AG09309 (cell line): Measurements from ENCODE around the gene LRRC49.
"Not testable (repeated sequence)": the region's sequence is repeated elsewhere in the genome, so short reads cannot be mapped to it uniquely, and the experiment has no call there.

Experiments used
- DNase-seq: peaks from one replicate; pipeline ENCODE4 v3.0.0-alpha.2; 2010; ENCODE audit warnings: low read depth
- H3K4me3 ChIP-seq: 2 replicates; pipeline ENCODE4 v1.5.1; 2011; ENCODE audit warnings: mild to moderate bottlenecking, low read depth, low read length, moderate library complexity; ENCODE audit not compliant: control insufficient read depth
- TF ChIP-seq, protein P1 (sequence below): IDR thresholded peaks from 2 replicates; pipeline ENCODE4 v1.5.1; 2011; ENCODE audit warnings: mild to moderate bottlenecking, low read depth, low read length, inconsistent platforms; ENCODE audit not compliant: insufficient read depth, control insufficient read depth; ENCODE audit errors: missing control alignments

The LRRC49 gene

DNA sequence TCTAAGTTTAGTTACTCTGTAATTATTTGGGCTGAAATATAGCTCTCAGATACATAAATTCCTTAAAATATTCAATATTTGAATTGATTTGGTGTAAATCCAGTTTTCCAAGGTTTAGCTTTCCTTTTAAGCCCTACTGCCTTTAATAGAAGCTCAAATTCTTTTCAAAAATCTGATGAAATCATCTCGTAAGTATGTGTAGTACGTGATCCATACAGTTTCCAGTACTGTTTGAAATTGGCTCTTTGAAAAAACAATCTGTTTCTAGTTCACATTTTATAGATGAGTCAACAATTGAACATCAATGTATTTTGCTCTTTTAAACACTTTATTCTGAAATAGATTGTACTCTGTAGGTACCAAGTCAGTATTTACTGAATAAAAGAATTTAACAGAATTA lies 84.2 kb downstream of the LRRC49 start:
- peak; percentile 32 for DNase-seq
- H3K4me3 ChIP-seq, result no peak overlapping the region
- TF ChIP-seq, protein P1, sequence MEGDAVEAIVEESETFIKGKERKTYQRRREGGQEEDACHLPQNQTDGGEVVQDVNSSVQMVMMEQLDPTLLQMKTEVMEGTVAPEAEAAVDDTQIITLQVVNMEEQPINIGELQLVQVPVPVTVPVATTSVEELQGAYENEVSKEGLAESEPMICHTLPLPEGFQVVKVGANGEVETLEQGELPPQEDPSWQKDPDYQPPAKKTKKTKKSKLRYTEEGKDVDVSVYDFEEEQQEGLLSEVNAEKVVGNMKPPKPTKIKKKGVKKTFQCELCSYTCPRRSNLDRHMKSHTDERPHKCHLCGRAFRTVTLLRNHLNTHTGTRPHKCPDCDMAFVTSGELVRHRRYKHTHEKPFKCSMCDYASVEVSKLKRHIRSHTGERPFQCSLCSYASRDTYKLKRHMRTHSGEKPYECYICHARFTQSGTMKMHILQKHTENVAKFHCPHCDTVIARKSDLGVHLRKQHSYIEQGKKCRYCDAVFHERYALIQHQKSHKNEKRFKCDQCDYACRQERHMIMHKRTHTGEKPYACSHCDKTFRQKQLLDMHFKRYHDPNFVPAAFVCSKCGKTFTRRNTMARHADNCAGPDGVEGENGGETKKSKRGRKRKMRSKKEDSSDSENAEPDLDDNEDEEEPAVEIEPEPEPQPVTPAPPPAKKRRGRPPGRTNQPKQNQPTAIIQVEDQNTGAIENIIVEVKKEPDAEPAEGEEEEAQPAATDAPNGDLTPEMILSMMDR, result no peak

DNA sequence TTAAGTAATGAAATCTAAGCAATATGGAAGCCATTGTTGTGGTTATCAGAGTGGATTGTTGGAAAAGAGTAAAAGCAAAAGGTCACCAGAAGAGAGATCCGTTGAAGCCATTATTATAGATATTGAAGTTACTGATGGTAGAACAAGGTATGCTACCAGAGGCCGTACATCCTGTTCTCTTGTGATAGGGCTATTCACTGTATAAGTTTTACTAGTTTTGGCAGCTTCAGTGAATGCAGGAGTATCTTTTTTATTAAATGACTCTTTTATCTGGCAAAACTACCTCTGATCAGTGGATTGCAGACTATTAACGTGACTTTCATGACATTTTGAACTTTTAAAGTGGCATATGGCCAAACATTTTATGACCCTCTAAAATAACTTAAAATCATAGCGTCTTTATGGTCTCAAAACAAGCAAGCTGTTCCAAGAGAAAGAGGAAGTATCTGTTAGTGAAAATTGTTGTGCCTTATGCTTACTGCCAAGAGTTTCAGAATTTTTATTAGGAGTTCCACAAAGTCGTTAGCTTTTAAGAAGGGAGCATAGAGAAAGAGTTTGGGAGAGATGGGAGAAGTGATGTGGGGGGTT lies 102.9 kb downstream of the LRRC49 start:
- no peak overlapping the region for H3K4me3 ChIP-seq
- TF ChIP-seq, protein P1, result no peak
- no peak for DNase-seq

DNA sequence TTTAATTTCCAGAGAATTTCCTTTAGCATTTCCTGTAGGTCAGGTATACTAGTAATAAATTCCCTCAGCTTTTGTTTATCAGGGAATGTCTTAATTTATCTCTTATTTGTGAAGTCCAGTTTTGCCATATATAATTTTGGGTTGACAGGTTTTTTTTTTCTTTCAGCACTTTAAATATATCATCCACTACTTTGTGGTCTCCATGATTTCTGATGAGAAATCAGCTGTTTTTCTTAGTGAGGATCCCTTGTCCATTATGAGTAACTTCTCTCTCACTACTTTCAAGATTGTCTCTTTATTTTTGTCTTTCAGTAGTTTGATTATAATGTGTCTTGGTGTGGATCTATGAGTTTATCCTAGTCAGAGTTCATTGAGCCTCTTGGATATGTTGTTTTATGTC lies 105.7 kb downstream of the LRRC49 start:
- no peak for DNase-seq
- H3K4me3 ChIP-seq, result no peak overlapping the region
- TF ChIP-seq, protein P1, result no peak

DNA sequence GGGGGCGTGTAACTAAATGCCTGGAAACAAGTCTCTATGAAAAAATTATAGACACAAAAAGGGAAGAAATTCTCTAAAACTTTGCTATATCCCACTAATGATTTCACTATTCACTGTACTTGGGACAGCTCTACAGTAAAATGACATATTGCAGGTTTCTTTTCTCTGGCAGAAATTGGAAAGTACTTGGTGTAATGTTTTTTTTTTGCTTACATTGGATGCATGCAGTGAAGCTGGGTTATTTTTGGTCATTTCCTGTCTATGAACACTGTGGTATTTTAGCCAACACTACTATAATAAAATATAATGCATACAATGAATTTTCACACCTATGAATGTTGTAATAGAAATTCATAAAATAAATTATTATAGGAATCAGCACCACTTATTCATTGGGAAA lies 109.7 kb downstream of the LRRC49 start:
- no peak for DNase-seq
- H3K4me3 ChIP-seq, result no peak overlapping the region
- TF ChIP-seq, protein P1, result no peak

DNA sequence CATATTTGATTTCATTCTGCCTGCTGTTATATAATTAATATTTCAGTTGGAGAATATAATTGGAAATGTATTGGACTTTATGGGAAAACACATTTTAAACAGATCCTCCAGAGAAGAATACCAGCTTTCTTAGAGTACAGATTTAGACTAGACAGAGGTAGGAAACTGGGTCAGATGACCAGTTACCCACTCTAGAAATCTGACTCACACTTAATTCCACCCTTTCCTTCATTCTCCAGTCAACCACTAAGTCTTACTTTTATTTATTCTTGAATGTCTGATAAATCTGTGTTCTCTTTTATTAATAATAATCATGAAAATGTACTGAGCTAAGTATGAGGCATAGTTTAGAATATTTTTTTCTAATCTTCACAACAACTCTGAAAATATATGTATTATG lies 110.7 kb downstream of the LRRC49 start:
- DNase-seq, result no peak
- no peak overlapping the region for H3K4me3 ChIP-seq
- TF ChIP-seq, protein P1, result no peak

DNA sequence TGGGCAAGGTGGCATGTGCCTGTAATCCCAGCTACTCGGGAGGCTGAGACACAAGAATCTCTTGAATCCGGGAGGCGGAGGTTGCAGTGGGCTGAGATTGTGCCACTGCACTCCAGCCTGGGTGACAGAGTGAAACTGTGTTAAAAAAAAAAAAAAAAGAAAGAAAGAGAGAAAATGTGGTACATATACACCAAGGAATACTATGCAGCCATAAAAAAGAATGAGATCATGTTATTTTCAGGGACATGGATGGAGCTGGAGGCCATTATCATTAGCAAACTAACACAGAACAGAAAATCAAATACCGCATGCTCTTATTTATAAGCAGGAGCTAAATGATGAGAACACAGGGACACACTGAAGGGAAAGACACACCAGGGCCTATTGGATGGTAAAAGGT lies 111.9 kb downstream of the LRRC49 start:
- DNase-seq, H3K4me3 ChIP-seq: not testable (repeated sequence)

DNA sequence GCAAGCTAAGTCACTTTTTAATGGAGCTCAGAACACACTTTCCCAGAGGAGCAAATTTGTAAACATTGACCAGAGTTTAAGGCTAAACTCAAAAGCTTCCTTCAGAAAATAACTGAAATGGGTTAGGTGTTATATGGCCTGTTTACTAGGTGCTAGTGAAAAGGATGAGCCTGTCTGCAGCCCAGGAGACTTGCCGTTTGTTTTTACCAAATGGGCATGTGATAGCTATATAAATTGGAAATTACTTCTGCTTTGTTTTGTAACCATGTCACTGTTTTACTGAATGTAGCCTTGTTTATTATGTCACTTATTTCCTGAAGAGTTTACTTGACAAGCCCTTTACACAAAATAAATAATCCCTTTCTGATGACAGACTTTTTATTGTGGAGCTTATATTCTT lies 113.3 kb downstream of the LRRC49 start:
- TF ChIP-seq, protein P1, result no peak
- no peak overlapping the region for H3K4me3 ChIP-seq
- DNase-seq, result no peak
